ENCODE results near the gene DSC2. TPM values are rescaled to one million over a fixed set of nuclear protein-coding genes. Genes with fewer than 3 reads are reported as not detected.

DSC2 gene
- total and polyA plus RNA-seq, 2 donors (not counting 1 experiment from before 2014, with no cell fraction given) = under 0.01 TPM; not detected in 1

DNA sequence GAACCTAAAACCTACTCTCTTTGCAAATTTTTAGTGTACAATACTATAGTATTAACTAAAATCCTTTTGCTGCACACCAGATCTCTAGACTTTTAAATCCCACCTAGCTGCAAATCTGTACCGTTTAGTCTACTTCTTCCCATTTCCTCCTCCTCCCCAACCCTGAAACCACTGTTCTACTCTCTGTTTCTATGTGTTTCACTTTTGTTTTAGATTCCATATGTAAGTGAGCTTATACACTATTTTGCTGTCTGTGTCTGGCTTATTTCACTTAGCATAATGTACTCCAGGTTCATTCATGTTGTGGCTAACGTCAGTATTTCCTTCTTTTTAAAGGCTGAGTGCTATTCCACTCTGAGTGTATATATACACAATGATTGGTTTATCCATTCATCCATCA, 18.4 kb upstream of the DSC2 start:
- Histone ChIP-seq H3K27me3 (ENCODE audit: control insufficient read depth, insufficient read depth, low read length) (no peaks in the 10 kb centered on the region), H3K9ac (ENCODE audit: insufficient read depth, low read length) (no peak overlapping the region), H3K4me1 (ENCODE audit: control insufficient read depth, extremely low read depth, insufficient read depth, low read length) (no peaks in the 10 kb centered on the region), H3K9me3 (ENCODE audit: control insufficient read depth, insufficient read depth, low read depth, low read length) (no peaks in the 10 kb centered on the region), H2AFZ (ENCODE audit: low read length) (no peak overlapping the region), H3K4me2 (ENCODE audit: extremely low read depth, insufficient read depth, low read length) (no peak overlapping the region), H3K27ac (ENCODE audit: insufficient read depth, low read length) (no peak overlapping the region), H3K4me3 (replicated peaks in 1 of 4; ENCODE audit: control extremely low read depth in 1 of 4, insufficient read depth in 1 of 4, low read depth in 3 of 4, low read length in 4 of 4) (no peak overlapping the region), H3K79me2 (ENCODE audit: control insufficient read depth, insufficient read depth, low read length) (no peaks in the 10 kb centered on the region), H3K36me3 (ENCODE audit: control insufficient read depth, insufficient read depth, low read length) (no peaks in the 10 kb centered on the region), H4K20me1 (ENCODE audit: control insufficient read depth, extremely low read depth, insufficient read depth, low read length) (no peaks in the 10 kb centered on the region)
- no peak for TF ChIP-seq EZH2 (IDR thresholded peaks at IDR 0.05; ENCODE audit: low read length, missing control alignments)
- TF ChIP-seq, protein P1, sequence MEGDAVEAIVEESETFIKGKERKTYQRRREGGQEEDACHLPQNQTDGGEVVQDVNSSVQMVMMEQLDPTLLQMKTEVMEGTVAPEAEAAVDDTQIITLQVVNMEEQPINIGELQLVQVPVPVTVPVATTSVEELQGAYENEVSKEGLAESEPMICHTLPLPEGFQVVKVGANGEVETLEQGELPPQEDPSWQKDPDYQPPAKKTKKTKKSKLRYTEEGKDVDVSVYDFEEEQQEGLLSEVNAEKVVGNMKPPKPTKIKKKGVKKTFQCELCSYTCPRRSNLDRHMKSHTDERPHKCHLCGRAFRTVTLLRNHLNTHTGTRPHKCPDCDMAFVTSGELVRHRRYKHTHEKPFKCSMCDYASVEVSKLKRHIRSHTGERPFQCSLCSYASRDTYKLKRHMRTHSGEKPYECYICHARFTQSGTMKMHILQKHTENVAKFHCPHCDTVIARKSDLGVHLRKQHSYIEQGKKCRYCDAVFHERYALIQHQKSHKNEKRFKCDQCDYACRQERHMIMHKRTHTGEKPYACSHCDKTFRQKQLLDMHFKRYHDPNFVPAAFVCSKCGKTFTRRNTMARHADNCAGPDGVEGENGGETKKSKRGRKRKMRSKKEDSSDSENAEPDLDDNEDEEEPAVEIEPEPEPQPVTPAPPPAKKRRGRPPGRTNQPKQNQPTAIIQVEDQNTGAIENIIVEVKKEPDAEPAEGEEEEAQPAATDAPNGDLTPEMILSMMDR (conservative IDR thresholded peaks at IDR 0.05 in 1 of 2, IDR thresholded peaks at IDR 0.05 in 1 of 2; ENCODE audit: low read depth in 1 of 2, low read length in 2 of 2) = no peak
- DNase-seq (ENCODE audit: low read depth in 2 of 2) = no peak

DNA sequence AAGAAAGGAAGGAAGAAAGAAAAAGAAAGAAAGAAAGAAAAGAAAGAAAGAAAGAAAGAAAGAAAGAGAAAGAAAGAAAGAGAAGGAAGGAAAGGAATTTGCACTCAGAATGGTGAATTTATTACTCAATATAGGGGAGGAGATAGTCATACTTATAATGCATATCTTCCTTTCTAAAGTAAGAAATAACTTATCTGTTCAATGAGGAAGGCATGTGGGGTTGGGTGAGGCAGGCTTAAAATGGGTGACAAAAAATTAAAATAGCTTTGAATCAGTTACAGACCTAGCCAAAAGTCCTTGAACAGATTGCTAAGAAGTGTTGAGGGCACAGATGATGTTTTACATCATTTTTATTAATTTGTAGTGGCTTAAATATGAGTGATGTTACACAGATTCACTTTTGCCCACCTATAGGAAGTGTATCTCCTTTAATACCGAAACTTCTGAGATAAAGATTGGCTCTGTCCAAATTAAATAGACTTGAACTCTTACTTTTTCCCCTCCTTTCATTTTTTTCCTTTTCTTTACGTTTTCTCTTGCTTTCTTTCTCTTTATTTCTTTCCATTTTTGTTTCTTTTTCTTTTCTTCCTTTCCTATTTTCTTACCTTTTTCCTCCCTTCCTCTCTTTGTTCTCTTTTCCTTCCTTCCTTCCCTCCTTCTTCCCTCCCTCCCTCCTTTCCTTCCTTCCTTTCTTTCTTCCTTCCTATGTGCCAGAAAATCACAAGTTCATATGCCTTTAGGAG, 14.8 kb upstream of the DSC2 start:
- H3K36me3 ChIP-seq (ENCODE audit: control insufficient read depth, insufficient read depth, low read length) = no peaks in the 10 kb centered on the region
- TF ChIP-seq, protein P1 (conservative IDR thresholded peaks at IDR 0.05 in 1 of 2, IDR thresholded peaks at IDR 0.05 in 1 of 2; ENCODE audit: low read depth in 1 of 2, low read length in 2 of 2) = no peak
- TF ChIP-seq EZH2 (IDR thresholded peaks at IDR 0.05; ENCODE audit: low read length, missing control alignments) = no peak
- no peak overlapping the region for H3K27ac ChIP-seq (ENCODE audit: insufficient read depth, low read length)
- H2AFZ ChIP-seq (ENCODE audit: low read length) = no peak overlapping the region
- H4K20me1 ChIP-seq (ENCODE audit: control insufficient read depth, extremely low read depth, insufficient read depth, low read length) = no peaks in the 10 kb centered on the region
- DNase-seq (ENCODE audit: low read depth in 2 of 2) = no peak
- no peak overlapping the region for H3K4me2 ChIP-seq (ENCODE audit: extremely low read depth, insufficient read depth, low read length)
- H3K27me3 ChIP-seq (ENCODE audit: control insufficient read depth, insufficient read depth, low read length) = no peaks in the 10 kb centered on the region
- H3K4me1 ChIP-seq (ENCODE audit: control insufficient read depth, extremely low read depth, insufficient read depth, low read length) = no peaks in the 10 kb centered on the region
- no peak overlapping the region for H3K9ac ChIP-seq (ENCODE audit: insufficient read depth, low read length)
- no peaks in the 10 kb centered on the region for H3K79me2 ChIP-seq (ENCODE audit: control insufficient read depth, insufficient read depth, low read length)
- H3K4me3 ChIP-seq (replicated peaks in 1 of 4; ENCODE audit: control extremely low read depth in 1 of 4, insufficient read depth in 1 of 4, low read depth in 3 of 4, low read length in 4 of 4) = no peak overlapping the region
- H3K9me3 ChIP-seq (ENCODE audit: control insufficient read depth, insufficient read depth, low read depth, low read length) = no peaks in the 10 kb centered on the region

DNA sequence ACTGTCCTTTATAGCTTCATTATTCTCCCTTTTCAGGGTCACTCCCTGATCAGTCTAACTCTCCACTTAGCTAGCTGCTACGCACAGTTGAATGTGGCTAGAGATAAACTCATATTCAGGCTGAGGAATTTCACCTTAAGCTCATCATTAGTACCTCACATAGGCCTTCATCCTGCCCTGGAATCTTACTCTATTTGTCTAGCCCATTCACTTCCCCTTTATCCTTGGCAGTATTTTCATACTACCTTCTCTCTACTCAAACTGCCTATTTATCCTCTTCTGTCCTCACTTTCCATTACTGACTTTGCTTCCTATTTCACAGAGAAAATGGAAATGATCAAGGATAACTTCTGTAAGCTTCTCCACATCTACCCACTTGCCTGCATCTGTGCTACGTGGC, 10.6 kb upstream of the DSC2 start:
- H2AFZ ChIP-seq (ENCODE audit: low read length) = no peak overlapping the region
- no peak for DNase-seq (ENCODE audit: low read depth in 2 of 2)
- H3K36me3 ChIP-seq (ENCODE audit: control insufficient read depth, insufficient read depth, low read length) = no peaks in the 10 kb centered on the region
- no peak for TF ChIP-seq EZH2 (IDR thresholded peaks at IDR 0.05; ENCODE audit: low read length, missing control alignments)
- TF ChIP-seq, protein P1 (conservative IDR thresholded peaks at IDR 0.05 in 1 of 2, IDR thresholded peaks at IDR 0.05 in 1 of 2; ENCODE audit: low read depth in 1 of 2, low read length in 2 of 2) = no peak
- H3K4me2 ChIP-seq (ENCODE audit: extremely low read depth, insufficient read depth, low read length) = no peak overlapping the region
- no peak overlapping the region for H3K4me3 ChIP-seq (replicated peaks in 1 of 4; ENCODE audit: control extremely low read depth in 1 of 4, insufficient read depth in 1 of 4, low read depth in 3 of 4, low read length in 4 of 4)
- no peaks in the 10 kb centered on the region for H3K4me1 ChIP-seq (ENCODE audit: control insufficient read depth, extremely low read depth, insufficient read depth, low read length)
- no peak overlapping the region for H3K9ac ChIP-seq (ENCODE audit: insufficient read depth, low read length)
- no peak overlapping the region for H3K27ac ChIP-seq (ENCODE audit: insufficient read depth, low read length)
- H3K9me3 ChIP-seq (ENCODE audit: control insufficient read depth, insufficient read depth, low read depth, low read length) = no peaks in the 10 kb centered on the region
- H4K20me1 ChIP-seq (ENCODE audit: control insufficient read depth, extremely low read depth, insufficient read depth, low read length) = no peaks in the 10 kb centered on the region
- H3K27me3 ChIP-seq (ENCODE audit: control insufficient read depth, insufficient read depth, low read length) = no peaks in the 10 kb centered on the region
- no peaks in the 10 kb centered on the region for H3K79me2 ChIP-seq (ENCODE audit: control insufficient read depth, insufficient read depth, low read length)
